GM21528 (cell line): ENCODE data around the gene MFSD2B.

Source experiments
- ATAC-seq: cut with Tn5 transposase; IDR thresholded peaks from one replicate; pipeline ENCODE4 v1.9.1; 2021; ENCODE audit warnings: mild to moderate bottlenecking, moderate library complexity; ENCODE audit not compliant: unreplicated experiment, low FRiP score

The MFSD2B gene

DNA sequence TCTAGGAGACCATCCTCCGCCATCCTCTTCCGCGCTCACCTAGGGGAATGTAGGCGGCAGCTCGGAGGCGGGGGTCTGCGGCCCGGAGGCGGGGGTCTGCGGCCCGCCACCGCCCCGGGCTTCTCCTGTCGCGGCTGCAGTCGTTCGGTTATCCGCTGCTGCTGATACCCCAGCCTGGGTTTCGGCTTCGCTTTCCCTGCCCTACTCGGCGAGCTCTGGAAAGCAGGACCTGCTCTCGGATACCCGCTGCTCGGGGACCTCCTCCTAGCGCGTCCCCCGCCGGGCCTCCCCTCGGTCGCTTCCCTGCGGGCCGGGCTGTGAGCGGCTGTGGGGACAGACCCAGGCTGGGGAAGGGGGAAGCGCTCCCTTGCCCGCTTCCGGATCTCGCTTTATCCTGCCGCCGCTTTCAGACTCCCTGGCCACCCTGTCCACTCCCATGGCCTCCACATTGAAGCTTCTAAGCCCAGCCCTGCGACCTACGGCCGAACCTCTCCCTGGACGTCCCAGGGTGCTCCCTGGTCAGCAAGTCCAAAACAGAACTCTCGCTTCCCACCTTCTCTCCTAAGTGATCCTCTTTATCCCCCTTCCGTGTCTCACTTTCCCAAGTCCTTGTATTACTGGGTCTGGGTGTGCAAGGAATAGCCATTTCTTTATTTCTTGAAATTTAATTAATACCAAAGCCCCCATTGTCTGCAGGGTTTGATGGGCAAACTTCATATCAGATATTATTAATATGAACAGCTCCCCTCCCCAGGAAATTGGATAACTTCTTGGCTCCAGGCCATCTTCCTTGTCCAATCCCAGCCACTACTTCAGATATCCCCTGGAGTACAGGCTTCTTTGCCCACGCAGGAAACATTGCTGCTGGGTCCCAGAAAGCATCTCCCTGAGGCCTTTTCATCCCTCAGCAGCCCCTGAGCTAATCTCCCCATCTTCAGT, 40.4 kb downstream of the MFSD2B start:
- ATAC-seq, result no peak

DNA sequence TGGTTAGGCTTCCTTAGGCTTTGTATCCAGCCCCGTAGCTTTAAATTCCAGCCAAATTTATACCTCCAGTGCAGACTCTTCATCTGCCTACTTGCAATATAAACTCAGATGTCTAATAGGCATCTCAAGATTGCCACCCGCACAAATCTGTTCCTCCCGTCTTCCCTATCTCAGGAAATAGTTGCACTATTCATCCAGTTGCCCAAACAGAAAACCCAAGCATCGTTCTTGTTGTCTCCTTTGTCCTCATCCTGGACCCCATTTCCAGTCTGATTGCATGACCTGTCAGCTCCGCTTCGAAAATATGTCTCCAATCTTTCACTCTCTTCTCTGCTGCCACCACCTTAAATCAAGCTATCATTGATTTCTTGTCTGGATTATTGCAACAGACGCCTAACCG, 41.9 kb downstream of the MFSD2B start:
- no peak for ATAC-seq

GRCh38 chr2:24052951-24053350, 43.1 kb downstream of the MFSD2B start:
- no peak for ATAC-seq

DNA sequence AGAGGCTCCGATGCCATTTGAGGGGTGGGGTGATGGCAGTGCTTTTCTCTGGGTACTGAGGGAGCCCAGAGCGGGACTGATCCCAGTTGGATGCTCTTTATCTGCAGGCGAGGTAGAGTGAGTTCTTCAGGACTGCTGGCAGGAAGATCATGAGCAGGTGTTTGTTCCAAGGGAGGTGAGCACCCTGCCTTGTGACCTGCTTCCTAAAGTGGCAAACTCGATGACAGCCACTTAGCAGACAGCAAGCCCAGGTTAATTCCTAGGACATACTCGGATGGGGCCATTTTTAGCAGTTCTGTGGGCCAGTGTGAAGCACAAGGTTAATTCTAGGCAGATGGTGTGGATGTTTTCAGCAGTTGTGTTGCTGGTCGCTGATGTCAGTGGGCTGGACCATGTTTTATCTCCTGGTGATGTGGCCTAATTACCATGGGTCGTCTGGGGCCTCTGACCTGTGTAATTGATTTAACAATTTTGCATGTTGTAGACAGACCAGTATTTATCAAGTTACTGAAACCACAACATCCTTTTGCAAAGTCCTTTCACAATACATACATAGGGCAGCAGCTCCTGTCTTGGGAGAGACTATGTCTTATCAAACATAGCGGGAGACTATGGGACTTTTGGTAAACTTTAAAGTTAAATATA, 44.6 kb downstream of the MFSD2B start:
- no peak for ATAC-seq

DNA sequence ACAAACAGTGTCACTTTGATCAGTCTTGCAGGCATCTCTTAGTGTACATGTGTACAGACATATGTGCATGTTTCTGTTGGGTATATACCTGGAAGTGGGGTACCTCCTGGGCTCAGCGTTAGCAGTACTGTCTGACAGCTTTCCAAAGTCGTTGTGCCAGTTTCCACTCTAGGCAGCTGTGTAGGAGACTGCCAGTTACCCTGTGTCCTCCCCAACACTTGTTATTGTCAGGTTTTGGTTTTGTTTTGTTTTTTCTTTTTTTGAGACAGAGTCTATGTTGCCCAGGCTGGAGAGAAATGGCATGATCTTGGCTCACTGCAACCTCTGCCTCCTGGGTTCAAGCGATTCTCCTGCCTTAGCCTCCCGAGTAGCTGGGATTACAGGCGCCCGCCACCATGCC, 45.9 kb downstream of the MFSD2B start:
- ATAC-seq, result no peak

DNA sequence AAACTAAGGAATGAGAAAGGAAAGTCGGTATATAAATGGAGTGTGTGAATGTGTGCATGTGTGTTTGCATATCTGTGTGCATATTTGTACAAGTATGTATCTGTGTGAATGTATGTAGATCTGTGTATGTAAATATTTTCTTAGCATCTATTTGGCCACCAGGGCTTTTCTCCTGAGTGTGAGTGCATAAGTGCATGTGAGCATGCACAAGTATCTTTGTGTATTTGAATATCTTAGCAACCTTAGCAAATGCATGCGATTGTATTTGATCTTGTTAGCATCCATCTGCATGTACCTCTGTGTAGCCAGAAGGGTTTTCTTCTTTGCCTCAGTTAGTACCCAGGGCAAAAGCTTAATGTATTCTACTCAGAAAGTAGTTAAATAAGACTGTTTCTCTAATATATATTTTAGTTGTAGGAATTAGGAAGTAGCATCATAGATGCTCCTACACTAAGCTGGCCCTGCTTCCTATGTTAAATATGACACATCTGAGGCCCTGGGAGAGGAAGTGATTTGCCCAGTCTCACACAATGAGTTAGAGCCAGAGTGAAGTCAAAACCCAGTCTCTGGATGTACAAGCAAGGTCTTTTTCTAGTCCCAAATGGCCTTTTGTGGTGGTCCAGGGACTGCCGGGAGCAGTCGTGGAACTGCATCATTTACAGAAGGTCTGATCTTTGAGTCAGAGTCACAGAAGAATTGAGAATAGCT, 48.8 kb downstream of the MFSD2B start:
- no peak for ATAC-seq

GRCh38 chr2:24065341-24065740, 55.5 kb downstream of the MFSD2B start:
- no peak for ATAC-seq

DNA sequence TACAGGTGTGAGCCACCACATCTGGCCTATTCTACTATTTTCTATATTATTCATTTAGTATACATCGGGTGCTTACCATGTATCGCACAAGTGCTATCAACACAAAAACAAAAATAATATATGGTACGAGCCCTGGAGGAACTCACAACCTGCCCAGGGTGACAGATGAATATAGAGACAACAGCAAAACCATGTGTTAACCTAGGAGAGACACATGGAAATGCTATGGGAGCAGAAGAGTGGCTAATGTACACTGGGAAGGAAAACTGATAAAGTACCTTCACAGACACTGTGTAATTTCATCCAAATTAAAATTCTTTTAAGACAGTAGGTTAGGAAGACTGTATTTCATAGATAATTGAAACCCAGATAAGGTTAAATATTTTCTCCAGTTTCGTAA, 62.4 kb downstream of the MFSD2B start:
- no peak for ATAC-seq

- no peak for ATAC-seq
These were observed 63.9 kb downstream of the MFSD2B start for GRCh38 chr2:24073816-24074215.

DNA sequence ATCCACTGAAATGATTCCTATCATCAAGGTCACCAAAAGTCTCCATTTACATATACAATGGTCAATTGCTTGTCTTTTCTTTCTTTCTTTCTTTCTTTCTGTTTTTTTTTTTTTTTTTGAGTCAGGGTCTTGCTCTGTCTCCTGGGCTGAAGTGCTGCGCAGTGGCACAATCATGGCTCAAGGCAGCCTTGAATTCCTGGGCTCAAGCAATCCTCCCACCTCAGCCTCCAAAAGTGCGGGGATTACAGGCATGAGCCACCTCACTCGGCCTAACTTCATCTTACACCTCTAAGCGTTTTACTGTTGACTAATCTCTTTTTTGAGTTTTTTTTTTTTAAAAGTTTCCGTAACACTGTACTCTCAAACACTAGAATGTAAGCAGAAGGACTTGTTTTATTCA, 65.4 kb downstream of the MFSD2B start:
- no peak for ATAC-seq
